RWPE1 (cell line): ENCODE measurements around the gene AMOTL1.

ENCODE experiments used
- CTCF ChIA-PET: fragments of 350-600 bp; sonication (Branson Sonifier 250); formaldehyde crosslinking; extraction: SDS; loops from one replicate; lab custom pipeline; 2021; lab: Yijun Ruan, JAX
- POLR2A ChIA-PET: fragments of 400-600 bp; formaldehyde crosslinking; extraction: SDS; loops from one replicate; lab custom pipeline; 2020; ENCODE audit warnings: antibody characterized with exemption; ENCODE audit not compliant: low non-redundant PET; lab: Yijun Ruan, JAX
- DNase-seq: peaks from one replicate; pipeline ENCODE4 v3.0.0; 2012; ENCODE audit warnings: low spot score
- H3K27ac ChIP-seq: fragments of 450-650 bp; 2 replicates; pipeline ENCODE4 v1.5.1; 2017
- CTCF ChIP-seq: fragments of 450-650 bp; conservative IDR thresholded peaks from 2 replicates; pipeline ENCODE4 v1.5.1; 2017; ENCODE audit warnings: low read depth, mild to moderate bottlenecking

AMOTL1 gene

GRCh38 chr11:94755494-94755893, 12.7 kb upstream of the AMOTL1 start:
- no peak for TF ChIP-seq CTCF
- ChIA-PET CTCF (interaction anchor here (0.7 to 1.0 kb wide), 2 partner anchors 29 to 79 kb away, joined by 3 to 4 read pairs; no protein-coding TSS in a partner anchor), POLR2A (no interaction called here)
- DNase-seq = no peak
- no peak overlapping the region for H3K27ac ChIP-seq

GRCh38 chr11:94757037-94757735, 11.0 kb upstream of the AMOTL1 start:
- POLR2A ChIA-PET = no interaction called here
- no peak overlapping the region for H3K27ac ChIP-seq
- no peak for DNase-seq
- CTCF ChIA-PET = interaction anchor here (0.6 kb wide), 1 partner anchor 152 kb away, joined by 3 read pairs; no protein-coding TSS in a partner anchor
- no peak for TF ChIP-seq CTCF

GRCh38 chr11:94758666-94759065, 9.5 kb upstream of the AMOTL1 start:
- CTCF ChIA-PET = interaction anchor here (0.6 kb wide), 1 partner anchor 57 kb away, joined by 6 read pairs; no protein-coding TSS in a partner anchor
- POLR2A ChIA-PET = no interaction called here
- DNase-seq = no peak

GRCh38 chr11:94759522-94759921, 8.6 kb upstream of the AMOTL1 start:
- no peak overlapping the region for H3K27ac ChIP-seq
- CTCF ChIA-PET = interaction anchor here (0.5 kb wide), 1 partner anchor 107 kb away, joined by 5 read pairs; no protein-coding TSS in a partner anchor
- TF ChIP-seq CTCF = no peak
- POLR2A ChIA-PET = no interaction called here
- no peak for DNase-seq

More at GRCh38 chr11:94758666-94759065, 9.5 kb upstream of the AMOTL1 start:
- TF ChIP-seq CTCF = no peak
- no peak overlapping the region for H3K27ac ChIP-seq

- POLR2A ChIA-PET = no interaction called here
- CTCF ChIA-PET = interaction anchor here (0.5 kb wide), 1 partner anchor 106 kb away, joined by 5 read pairs; no protein-coding TSS in a partner anchor
- no peak overlapping the region for H3K27ac ChIP-seq
- no peak for DNase-seq
- TF ChIP-seq CTCF = no peak
Observed at GRCh38 chr11:94760296-94760695, 7.9 kb upstream of the AMOTL1 start.

- no peak overlapping the region for H3K27ac ChIP-seq
- peak; percentile 34 for DNase-seq
- ChIA-PET CTCF (interaction anchor here (1.2 to 1.7 kb wide), 2 partner anchors 15 to 138 kb away, joined by 3 to 6 read pairs; no protein-coding TSS in a partner anchor), POLR2A (no interaction called here)
- peak; percentile 41 for TF ChIP-seq CTCF
Observed at GRCh38 chr11:94762208-94762607, 5.9 kb upstream of the AMOTL1 start.
